Non-pigmented ciliary epithelial cell (primary cell): ENCODE data around the gene DNM2.
"Not testable (repeated sequence)": the region's sequence is repeated elsewhere in the genome, so short reads cannot be mapped to it uniquely, and the experiment has no call there.

Source experiments
- DNase-seq: peaks from one replicate; pipeline ENCODE4 v3.0.0-alpha.2; 2010; ENCODE audit warnings: low read depth

Gene DNM2

DNA sequence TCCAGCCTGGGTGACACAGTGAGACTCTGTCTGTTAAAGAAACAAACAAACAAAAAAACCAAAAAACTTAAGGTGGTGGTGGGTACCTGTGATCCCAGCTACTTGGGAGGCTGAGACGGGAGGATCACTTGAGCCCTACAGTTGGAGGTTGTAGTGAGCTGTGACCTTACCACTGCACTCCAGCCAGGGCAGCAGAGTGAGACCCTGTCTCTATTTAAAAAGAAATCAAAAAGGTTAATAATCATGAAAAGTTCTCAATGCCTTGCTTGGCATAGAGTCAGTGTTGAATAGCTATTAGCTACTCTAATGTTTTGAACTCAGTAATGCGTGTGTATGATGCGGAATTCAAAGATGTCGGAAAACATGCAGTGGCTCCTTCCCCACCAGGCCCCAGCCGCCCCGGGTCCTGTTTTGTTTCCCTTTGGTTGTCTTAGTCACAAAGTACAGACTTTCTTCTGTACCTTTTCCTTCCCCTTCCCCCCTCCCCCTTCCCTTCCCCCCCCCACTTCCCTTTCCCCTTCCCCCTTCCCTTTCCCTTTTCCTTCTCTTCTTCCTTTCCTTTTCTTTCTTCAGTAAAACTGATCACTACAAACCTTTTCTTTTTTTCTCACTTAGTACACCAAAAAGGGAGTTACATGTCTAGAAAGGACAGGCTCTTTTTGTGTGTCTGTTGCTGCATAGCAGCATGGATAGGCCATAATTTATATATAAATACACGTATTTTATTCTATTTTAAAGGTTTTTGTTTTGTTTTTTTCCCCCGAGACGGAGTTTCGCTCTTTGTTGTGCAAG is 35.2 kb downstream of the DNM2 start:
- no peak for DNase-seq

DNA sequence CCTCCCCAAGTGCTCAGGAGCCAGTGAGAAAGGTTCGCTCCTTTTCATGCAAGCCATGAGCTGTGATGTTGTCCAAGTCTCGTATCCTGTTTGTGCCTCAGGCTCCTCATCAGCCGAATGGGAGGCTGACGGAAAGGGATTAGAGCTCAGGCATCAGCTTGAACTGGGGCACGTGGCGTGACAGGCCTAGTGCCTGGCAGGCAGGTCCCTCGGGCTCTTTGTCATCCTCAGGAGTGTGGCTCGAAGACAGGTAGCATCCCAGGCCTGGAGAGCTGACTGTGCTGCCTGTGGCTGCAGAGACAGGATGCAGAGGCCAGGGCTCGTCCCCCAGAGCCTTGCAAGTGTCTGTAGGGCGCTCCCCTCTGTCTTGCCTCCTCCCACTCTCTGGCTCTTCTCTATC is 38.5 kb downstream of the DNM2 start:
- DNase-seq, result no peak

DNA sequence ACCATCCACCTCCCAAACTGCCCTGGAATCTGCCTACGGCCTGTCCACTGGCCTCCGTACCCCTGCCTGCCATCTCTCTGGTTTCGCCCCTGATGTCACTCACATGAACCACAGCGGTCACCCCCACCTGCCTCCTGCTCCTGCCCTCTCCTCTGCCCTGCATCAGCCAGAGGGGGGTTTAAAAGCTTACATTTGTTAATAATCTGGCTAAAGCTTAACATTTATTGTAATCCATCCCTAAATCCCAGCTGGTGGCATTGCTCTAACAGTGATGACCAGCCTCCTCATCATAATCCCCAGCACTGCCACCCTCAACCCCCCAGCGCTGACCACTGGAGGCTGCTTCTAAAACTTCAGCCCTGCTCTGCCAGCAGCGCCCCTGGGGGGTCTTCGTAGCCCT is 38.9 kb downstream of the DNM2 start:
- no peak for DNase-seq

DNA sequence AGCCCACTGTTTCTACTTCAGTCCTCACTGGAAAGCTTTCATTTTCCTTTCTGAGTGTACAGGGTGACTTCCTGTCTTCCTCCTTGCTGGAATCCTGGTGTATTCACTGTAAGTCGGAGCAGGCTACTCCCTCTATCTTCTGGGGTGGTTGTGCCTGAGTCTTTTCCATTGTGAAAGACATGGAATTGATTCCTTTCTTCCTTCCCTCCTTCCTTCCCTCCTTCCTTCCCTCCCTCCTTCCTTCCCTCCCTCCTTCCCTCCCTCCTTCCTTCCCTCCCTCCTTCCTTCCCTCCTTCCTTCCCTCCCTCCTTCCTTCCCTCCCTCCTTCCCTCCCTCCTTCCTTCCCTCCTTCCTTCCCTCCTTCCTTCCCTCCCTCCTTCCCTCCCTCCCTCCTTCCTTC is 40.2 kb downstream of the DNM2 start:
- not testable (repeated sequence) for DNase-seq

DNA sequence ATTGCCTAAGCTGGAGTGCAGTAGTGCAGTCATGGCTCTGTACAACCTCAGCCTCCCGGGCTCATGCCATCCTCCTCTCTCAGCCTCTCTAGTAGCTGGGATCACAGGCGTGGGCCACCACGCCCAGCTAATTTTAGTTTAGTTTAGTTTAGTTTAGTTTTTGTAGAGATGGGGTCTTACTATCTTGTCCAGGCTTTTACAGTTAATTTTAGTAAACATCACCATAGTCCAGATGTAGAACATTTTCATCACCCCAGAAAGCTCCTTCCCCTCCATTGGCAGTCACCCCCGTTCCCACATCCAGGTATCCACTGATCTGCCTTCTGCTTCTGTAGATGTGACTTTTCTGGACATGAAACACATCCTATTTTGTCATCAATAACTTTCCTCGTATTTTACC is 41.1 kb downstream of the DNM2 start:
- no peak for DNase-seq

DNA sequence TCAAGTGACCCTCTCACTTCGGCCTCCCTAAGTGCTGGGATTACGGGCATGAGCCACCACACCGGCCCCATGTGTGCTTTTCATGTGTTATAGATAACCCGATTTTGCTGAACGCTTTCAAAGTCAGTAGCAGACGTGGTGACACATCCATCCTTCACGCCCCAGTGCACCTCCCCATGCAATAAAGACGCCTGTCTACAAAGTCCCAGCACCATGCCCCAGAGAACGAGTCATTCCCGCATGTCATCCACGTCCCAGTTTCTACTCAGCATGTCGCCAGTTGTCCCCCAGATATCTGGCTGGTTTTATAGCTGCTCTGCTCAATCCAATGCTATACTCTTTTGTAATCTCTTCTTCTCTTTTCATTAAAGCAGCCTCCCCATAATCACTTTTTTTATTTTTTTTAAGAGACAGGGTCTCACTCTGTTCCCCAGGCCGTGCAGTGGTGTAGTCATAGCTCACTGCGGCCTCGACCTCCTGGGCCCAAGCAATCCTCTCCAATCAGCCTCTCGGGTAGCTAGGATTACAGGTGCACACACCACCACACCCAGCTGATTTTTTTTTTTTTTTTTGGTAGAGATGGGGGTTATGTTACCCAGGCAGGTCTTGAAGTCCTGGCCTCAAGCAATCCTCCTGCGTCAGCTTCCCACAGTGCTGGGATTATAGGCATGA is 42.5 kb downstream of the DNM2 start:
- peak; percentile 35 for DNase-seq

DNA sequence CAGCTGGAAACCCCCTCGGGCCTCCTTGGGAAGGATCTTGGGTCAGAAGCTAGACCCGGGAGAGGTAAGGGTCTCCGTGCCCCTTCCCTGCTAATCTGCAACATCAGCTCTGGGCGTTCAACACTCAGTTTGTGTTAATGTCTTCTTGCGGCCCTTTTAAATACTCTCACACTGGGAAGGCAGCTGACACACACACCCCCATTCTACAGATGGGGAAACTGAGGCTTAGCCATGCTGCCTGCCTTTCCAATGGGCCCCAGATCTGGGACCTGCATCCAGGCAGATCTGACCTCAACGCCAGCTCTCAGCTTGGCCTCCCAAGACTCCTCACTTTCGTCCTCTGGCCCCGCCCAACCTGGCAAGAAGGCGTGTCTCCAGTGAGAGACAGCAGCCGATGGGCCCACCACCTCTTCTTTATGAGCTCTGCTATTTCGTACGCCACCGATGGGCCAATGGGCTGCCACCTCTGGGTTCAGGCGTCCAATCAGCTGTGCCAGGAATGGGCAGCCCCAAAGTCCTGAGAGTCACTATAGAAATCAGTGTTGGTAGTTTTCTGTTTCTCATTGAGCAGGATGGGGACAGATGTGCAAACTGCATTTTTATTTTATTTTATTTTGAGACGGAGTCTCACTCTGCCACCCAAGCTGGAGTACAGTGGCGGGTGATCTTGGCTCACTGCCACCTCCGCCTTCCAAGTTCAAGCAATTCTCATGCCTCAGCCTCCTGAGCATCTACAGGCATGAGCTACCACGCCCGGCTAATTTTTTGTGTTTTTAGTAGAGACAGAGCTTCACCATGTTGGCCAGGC is 43.8 kb downstream of the DNM2 start:
- no peak for DNase-seq

DNA sequence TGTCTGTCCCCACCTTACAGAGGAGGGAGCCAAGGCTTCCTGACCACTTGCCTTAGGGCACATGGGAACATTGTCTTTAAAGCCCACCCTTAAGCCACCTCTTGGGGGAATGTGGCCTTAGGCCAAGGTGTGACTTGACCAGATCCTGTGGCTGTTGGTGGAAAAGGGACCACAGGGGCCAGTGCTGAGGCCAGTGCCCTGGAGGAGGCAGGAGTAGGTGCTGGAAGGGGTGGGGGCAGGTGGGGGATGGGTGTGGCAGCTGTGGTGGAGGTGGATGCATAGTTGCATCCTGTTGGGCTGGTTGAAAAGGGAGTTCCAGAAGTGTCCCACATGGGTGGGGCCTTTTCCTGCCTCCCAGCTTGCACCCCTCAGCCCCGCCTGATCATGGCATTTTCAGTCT is 44.8 kb downstream of the DNM2 start:
- no peak for DNase-seq

DNA sequence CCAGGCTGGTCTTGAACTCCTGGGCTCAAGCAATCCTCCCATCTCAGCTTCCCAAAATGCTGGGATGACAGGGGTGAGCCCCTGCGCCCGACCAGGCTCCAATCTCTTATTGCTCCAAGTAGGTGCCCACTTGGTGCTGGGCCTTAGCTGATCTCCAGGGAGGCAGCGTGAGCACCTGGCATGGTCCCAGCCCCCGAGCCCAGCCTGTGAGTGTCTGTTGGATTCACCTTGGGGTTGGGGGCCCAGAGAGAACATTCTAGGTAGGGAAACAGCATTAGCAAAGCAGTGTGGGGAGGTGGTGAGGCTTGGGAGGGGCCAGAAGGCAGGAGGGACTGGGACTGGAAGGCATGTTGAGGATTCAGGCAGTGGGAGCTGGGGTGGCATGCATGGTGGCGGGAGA is 45.5 kb downstream of the DNM2 start:
- DNase-seq, result no peak

DNA sequence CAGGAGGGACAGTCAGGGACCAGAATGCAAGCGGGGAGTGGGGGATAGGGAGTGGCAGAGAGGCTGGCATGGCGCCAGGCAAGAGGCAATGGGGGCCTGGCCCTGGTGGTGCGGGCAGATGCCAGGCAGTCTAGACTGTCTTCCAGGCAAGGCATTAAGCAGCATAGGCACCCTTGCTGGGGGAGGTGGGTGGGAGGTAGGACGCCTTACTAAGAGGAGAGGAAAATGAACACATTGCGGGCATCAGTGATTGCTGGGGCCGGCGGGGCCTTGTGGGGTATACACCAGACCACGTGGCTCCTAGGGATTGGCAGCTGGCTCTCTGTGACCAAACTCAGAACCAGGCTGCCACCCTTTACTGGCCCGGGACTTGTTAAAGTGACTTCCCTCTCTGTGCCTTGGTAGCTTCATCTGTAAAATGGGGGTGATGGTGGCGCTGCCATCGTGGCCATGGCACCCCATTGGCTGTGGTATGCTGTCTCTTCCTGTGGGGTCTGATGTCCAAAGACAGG is 46.0 kb downstream of the DNM2 start:
- DNase-seq, result no peak

DNA sequence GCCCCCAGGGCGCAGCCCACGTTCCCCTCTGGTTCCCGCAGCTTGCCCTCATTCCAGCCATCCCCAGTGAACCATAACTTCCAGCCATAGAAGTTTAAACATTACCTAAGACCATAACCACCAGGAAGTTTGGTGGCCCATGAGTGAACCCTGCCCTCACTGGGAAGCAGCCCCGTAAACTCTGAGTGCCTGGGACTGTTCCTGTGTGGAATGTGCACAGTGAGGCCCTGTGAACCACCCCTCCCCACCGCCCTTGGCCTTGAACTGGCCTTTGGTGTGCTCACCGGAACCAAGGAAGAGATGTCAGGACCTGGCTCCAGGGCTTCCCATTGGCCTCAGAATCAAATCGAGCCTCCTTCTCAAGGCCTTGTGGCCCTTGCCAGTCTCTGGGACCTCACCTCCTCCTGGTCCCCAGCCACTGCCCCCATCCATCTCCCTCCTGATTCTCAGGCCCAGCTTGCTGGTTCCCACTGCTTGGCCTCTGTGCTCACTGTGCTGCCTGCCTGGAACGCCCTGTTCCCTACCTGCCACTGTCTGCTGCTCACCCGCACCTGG is 46.5 kb downstream of the DNM2 start:
- DNase-seq, result no peak

DNA sequence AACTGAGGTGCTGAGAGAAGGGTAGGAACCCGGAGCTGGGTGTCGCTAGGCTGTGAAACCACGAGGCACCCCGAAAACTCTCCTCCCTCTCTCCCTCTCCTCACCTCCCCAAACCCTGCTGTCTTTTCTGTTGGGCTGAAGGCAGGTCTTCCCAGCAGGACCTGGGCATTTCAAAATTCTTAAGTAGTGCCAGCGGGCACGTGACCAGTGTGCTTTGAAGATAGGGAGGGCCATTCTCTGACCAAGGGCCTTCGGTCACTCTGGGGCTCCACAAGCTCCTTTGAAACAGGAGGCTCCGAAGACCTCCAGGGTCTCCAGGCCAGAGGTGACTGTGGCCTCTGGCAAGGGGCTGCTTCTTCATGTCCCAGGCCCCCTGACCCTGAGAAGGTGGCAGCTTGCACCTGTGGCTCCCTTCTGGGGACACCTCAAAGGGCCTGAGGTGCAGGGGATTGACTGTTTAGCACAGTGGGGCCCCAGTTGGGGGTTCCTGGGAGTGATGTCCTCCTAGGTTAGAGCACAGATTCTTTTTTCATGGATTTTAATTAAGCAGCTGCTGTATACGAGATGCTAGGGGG is 48.3 kb downstream of the DNM2 start:
- no peak for DNase-seq

DNA sequence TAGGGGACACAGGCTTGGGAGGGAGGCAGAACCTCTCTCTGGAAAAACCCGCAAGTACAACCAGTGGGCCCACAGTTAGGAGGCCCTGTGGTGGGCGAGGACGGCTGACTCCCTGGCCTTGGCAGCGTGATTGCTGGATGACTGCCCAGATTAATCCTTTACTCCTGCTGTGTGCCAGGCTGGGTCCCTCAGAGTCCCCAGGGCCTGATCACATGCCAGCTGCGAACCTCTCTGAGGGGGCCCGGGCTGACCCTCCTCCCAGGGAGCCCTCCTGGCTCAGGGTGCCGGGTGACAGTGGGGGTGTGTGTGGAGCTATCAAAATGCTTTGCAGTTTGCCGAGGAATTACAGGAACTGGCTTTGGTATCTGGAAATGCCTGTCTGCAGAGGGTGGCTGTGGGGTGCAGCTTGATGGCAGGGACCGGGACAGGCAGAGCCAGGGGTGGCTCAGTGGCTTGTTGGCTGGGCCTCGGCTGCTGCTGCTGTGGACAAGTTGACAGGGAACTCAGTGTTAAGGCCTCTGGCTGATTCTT is 48.9 kb downstream of the DNM2 start:
- DNase-seq, result no peak

DNA sequence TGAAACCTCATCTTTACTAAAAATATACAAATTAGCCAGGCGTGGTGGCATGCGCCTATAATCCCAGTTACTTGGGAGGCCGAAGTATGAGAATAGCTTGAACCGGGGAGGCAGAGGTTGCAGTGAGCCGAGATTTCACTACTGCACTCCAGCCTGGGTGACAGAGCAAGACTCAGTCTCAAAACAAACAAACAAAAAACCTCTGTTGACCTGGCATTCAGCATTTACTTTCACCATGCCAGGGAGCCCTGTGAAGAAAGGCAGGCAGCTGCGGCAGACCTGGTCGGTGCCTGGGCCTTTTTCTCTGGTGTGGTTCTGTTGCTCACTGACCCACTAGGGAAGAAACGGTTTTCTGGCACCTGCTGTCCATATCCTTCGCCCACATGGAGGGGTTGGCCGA is 49.8 kb downstream of the DNM2 start:
- DNase-seq, result no peak

DNA sequence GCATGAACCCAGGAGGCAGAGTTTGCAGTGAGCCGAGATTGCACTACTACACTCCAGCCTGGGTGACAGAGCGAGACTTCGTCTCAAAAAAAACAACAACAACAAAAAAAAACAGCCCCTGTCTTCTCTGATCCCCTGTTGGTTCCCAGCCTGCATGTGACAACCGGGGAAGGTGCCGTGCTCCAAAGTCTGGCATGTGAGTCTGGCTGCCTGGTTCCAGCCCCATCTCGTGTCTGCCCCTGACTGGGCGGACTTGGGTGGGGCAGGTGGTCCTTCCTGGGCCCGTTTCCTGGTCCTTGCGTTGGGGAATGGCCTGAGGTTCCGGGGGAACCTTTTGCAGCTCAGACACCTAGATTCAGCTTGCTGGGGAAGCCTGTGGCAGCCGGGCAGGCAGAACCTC is 50.5 kb downstream of the DNM2 start:
- DNase-seq, result no peak

DNA sequence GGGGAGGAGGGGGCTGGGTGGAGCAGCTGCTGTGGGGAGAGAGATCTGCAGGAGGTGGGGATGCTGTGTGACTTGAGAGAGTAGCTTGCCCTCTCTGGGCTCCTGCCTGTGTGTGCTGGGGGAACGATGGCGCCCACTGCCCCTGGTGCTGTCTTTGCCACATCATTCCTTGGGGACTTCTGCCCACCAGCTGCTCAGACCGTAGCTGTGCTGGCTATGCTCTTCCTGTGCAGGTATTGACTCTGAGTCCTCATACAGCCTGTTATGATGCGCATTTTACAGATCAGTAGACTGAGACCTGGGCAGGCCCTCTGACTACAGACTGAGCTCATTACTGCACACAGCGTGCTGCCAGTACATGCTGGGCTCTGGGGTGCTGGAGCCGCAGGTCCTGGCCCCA is 51.1 kb downstream of the DNM2 start:
- DNase-seq, result no peak

DNA sequence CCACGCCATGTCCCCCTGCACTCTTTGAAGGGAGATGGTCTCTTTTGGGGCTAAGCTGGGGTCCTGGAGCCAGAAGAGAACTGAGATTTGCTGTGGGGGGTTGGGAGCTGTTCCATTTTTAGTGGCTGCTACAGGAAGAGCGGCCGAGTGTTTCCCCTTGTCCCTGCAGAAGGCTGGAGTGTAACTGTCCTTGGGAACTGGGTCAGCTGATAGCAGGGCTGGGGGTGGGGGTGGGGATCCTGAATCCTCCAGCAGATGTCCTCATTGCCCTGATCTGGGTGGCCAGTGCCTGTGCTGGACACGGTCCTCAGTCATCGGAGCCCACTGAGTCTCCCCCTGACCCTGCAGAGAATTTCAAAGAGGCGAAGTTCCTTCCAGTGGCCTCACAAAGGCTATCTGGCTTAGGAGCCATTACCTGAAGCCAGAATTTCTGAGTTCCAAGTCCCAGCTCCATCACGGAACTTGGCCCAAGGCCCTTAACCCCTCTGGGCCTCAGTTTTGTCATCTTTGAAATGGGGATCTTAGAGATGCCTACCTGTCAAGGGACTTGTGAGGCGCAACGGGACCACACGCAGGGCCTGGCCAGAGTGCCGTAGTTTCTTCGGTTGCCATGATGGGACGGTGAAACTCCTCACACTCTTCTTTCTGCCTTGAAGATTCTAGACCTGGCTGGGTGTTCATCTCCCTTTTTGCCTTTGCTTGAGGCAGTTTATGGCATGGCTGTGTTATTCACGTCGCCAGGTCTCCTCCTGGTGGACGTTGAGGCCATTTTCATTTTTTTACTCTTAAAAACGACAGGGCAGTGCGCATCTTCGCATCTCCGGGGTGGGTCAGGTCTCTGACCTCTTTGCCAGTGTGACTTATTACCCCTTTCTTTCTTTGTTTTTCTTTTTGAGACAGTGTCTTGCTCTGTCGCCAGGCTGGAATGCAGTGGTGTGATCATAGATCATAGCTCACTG is 51.9 kb downstream of the DNM2 start:
- DNase-seq, result no peak

DNA sequence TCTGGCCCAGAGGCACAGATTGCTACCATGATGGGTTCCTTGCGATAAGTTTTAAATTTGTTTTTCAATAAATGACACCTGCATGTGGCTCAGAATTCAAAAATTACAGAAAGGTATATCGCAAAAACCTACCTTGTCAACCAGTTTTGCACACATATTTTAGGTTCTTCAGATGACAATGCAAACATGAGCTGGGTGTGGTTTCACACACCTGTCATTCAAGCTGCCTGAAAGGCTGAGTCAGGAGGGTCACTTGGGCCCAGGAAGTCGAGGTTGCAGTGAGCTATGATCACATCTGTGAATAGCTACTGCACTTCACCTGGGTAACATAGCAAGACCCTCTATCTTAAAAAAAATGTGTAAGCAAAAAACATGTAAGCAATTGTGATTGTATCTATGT is 56.1 kb downstream of the DNM2 start:
- DNase-seq, result no peak

DNA sequence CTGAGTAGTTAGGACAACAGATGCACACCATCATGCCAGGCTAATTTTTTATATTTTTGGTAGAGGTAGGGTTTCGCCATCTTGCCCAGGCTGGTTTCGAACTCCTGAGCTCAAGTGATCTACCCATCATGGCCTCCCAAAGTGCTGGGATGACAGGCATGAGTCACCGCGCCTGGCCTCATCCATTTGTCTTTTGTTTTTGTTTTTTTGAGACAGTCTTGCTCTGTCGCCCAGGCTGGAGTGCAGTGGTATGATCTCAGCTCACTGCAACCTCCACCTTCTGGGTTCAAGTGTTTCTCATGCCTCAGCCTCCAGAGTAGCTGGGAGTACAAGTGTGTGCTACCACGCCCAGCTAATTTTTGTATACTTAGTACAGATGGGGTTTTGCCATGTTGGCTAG is 57.0 kb downstream of the DNM2 start:
- DNase-seq, result no peak

DNA sequence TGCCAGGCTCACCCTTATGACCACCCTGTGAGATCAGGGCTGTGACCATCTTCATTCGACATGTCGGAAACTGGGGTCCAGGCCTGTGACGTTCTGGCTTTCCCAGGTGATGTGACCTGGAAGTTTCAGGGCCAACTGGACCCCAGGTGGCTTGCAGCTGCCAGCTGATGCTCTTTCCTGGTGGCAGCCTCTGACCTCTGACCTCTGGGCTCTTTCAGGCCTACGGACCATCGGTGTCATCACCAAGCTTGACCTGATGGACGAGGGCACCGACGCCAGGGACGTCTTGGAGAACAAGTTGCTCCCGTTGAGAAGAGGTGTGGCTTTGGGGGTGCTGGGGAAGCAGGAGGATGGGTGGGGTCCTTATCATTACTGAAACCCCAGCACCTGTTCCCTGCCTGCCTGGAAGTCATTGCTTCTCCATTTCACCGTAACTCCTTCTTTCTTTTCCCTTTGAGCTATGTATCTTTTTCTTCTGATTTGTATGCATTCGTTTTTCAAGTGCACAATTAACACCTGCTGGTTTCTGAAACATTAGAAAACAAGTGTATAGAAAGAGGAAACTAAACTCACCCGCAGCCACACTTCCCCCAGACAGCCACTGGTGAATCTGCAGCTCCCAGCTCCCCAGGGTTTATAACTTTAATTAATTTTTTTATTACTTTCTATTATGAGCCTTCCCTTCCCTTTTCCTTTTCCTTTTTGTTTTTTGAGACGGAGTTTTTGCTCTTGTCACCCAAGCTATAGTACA is 59.2 kb downstream of the DNM2 start:
- no peak for DNase-seq
